ENCODE measurements around the gene ZNF496.

The ZNF496 gene

DNA sequence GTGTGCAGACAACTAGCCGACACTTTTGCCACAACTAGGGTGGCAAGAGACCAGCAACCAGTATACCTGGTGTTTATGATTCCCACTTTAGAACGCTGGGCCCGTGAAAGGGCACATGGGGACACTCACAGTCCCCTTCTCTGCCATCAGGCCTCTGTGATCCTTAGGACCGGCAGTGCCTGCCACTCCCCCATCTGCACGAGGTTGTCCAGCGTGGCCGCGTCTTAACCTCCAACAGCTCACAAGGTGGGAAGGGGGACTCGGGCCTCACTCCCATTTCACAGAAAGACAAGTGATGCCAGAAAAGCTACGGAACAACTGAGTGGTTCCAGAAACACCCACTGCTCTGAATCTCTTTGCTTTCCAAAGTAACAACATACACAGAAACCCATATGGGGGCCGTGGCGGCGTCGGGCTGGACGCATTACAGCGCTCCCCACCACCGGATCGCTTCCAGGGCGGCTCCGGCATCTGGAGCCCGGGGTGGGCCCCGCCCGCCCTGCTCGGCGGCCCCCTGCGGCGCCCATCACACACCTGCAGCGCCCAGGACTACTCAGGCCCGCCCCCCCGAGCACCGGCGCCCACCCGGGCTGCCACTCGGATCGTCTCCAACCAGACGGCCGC, 1.0 kb downstream of the ZNF496 start:
- in situ Hi-C loops (cut with HindIII; ENCODE audit: low sequenced_read_pairs): no loop called here

DNA sequence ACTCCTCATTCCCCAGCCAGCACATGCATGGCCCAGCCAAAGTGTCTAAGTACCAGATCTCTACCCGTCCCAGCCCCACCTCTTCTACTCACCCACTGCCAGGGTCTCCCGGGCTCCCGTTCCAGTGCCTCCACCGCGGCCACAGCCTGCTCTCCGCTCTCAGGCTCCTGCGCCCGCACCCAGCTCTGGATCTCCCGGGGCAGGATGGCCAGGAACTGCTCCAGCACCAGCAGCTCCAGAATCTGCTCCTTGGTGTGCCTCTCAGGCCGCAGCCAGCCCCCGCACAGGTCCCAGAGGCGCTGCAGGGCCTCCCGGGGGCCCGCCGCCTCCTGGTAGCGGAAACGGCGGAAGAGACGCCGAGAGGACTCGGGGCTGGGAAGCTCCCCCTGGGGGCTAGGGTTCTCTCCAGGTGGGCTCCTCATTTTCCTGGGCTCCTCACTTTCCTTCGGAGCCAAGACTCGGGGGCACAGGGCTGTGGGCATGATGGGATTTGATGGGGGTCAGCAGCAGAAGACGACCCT, 2.5 kb downstream of the ZNF496 start:
- in situ Hi-C loops (cut with HindIII; ENCODE audit: low sequenced_read_pairs): no loop called here

DNA sequence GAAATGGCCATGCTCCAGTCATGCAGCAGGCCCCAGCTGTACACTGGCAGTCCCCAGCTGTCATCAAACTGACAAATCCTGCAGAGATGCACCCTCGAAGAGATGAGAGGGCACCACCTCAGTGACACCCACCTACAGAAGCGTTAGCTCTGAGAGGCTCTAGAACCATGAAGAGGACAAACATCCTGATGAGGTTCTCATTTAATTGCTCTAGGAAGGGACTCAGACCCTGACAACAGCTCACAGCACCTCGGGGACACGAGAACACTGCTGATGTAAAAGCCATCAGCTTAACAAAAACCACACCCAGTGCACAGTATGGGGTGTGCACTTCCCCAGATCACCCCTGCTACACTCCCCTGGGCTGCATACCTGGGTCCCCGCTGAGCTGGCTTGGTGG, 3.4 kb downstream of the ZNF496 start:
- in situ Hi-C loops (cut with HindIII; ENCODE audit: low sequenced_read_pairs): no loop called here

DNA sequence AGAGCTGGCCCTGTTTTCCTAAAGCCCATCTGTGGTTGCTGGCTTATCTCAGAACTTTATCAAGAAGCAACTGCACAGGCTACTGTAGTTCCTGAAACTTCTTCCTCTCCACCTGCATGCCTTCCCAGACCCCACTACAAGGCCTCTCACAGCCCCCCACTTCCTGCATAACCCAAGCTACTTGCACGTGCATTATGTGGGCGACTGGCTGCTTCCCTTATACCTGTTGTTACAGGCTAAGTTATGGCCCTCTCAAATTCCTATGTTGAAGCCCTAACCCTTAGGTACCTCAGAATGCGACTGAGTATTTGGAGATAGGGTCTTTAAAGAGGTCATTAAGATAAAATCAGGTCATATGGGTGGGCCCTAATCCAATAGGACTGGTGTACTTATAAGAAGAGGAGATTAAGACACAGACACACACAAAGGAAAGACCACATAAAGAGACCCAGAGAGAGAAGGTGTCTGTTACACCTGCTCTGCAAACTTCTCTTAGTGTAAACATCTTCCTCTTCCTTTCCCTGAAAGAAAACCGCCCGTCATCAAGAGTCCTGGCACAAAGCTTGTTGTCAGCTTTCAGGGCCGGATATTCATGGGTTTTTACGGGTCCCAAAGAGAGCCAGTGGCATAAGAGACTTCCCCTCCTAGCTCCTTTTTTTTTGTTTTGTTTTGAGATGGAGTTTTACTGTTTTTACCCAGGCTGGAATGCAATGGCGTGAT, 5.1 kb downstream of the ZNF496 start:
- in situ Hi-C loops (cut with HindIII; ENCODE audit: low sequenced_read_pairs): no loop called here

DNA sequence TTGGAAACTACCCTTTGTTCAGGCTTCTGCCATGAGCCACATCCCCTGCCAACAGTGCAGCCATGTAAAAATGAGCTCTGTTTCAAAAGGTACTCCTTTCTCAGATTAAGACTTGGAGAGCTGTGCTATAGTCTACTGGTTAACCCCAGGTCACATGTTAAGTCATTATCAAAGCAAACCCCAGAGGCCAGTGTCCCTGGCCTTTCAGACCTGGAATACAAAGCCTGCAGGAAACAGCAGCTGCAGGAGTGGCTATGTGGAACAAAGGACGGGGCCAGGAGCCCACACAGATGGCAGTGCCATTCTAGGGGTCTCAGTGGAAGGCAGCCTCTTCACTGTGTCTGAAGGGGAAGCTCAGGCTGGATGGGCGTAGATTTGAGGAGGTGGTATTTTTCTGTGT, 6.7 kb downstream of the ZNF496 start:
- in situ Hi-C loops (cut with HindIII; ENCODE audit: low sequenced_read_pairs): no loop called here

DNA sequence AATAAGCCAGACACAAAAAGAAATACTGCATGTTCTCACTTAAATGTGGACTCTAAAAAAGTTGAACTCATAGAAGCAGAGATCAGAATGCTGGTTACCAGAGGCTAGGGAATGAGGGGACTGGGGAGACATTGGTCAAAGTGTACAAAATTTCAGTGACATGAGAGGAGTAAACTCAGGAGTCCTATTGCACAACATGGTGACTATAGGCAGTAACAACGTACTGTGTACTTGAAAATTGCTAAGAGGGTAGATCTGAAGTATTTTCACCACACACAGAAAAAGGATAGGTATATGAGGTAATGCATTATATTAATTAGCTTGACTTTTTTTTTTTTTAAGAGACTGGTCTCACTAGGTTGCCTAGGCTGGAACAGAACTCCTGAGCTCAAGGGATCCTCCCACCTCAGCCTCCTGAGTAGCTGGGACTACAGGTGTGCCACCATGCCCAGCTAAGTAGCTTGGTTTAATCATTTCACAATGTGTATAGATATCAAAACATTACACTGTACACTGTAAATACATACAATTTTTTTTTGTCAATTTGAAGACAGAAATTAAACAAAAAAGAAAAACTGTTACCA, 7.4 kb downstream of the ZNF496 start:
- in situ Hi-C loops (cut with HindIII; ENCODE audit: low sequenced_read_pairs): no loop called here

DNA sequence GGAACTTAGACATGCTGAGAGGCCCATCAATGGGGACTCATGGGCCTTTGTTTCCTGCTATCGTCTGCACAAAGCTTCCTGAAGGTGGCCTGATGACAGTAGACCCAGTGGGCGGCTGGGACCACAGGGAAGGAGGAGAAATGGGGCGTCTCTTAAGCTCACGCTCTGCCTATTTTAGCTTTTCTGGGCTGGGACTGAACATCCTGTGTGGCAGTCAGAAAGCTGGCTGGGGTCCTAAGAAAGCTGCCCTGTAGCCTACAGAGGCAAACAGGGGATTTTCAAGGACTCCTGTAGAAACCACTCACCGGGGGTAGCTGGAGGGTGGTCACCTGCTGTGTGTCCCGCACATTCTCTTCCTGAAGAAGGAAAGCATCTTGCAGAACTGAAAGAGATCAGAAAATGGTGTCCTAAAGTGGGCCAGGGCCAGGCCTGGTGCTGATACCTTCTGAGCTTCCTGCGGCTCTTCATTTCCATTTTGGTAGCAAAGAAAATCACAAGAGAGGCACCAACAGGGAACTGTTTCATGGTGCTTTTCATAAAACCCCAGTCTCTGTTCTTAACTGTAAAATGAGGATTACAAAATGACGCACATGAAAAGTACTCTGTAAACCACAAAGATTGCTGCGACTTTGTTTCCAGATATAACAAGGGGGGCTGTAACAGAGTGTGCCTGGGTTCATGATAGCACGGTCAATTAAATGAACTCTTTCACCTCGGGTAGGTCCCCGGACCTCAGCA, 8.6 kb downstream of the ZNF496 start:
- in situ Hi-C loops (cut with HindIII; ENCODE audit: low sequenced_read_pairs): no loop called here

DNA sequence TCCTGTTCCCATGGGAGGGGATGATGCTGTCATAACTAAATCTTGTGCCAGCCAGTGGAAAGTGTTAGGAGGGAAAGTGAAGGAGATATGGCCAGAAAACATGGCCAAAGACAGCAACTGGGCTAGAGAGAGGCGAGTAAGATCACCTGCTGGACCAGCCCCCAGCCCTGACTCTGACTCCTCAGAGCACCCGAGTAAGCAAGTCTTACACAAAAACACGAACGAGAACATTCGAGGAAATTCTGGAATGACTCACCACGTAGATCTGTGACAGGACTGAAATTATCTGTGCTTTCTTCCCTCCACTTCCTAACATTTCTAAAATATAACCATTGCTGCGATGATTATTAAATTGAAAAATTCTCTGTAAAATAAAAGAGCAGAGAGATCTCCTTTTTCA, 9.2 kb downstream of the ZNF496 start:
- in situ Hi-C loops (cut with HindIII; ENCODE audit: low sequenced_read_pairs): no loop called here

DNA sequence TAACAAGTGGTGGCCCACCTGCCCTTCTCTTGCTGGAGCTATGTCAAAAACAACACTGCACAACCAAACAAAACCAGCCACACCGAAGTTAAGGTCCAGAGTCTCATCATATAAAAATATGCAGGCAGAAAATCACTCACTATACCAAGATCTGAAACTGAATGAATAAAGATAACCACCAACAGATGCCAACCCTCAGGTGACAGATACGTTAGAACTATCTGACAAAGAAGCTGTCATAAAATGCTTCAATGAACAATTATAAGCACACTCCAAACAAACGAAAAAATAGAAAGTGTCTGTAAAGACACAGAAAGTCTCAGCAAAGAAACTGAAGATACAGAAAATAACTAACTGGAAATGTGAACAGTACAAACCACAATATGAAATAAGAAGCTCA, 14.0 kb downstream of the ZNF496 start:
- in situ Hi-C loops (cut with HindIII; ENCODE audit: low sequenced_read_pairs): no loop called here

DNA sequence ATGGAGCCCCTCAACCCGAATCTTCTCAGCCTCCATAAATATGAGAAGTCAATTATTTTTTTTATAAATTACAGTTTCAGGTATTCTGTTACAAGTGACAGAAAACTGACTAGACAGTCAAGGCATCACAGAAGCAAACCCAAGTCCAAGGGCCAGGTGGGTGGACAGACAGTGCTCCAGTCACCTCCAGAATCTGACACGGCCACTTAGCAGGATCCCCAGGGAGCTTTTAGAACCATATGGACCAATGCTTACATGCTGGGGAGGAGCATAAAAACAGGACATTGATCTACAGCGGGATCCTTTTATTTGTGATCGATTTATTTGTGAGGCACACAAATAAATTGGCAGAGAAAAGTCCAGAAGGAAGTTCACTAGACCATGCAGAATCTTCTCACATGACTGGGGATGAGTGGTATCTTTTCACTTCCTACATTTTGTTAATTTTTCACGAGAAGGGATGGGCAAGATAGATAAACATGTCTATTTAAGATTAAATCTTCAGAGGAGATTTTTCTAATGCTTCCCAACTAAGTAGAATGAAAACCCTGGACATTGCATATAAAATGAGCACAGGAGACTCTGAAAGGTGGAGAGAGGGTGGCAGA, 15.0 kb downstream of the ZNF496 start:
- in situ Hi-C loops (cut with HindIII; ENCODE audit: low sequenced_read_pairs): no loop called here

DNA sequence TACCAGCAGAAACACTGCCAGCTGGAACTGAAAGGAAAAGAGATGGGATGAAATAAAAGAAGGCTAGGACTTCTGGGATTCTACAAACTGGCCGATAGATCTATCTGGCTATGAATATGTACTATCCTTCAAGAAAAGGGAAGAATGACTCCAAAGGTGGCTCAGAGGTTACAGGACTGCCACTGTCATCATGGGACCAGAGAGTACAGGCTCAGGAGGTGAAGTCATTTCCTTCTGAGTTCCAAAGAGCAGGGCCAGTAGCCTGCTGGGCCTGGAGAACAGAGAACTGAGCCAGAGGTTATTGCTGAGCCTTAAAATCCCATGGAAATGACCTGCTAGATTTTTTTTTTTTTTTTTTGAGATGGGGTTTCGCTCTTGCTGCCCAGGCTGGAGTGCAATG, 27.6 kb downstream of the ZNF496 start:
- in situ Hi-C loops (cut with HindIII; ENCODE audit: low sequenced_read_pairs): no loop called here

DNA sequence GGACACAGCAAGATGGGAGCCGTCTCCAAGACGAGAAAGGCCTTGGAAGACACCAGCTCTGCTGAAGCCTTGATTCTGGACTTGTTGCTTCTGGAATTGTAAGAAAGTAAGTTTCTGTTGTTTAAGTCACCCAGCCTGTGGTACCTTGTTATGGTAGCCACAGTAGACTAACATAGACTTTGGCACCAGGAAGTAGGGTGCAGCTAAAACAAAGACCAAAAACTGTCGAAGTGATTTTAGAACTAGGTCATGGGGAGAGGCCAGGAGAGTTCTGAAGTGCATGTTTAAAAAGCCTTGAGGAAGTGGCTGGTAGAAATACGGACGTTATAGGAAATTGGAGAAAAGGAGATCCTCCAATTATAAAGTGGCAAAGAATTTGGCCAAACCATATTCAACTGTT, 28.5 kb downstream of the ZNF496 start:
- in situ Hi-C loops (cut with HindIII; ENCODE audit: low sequenced_read_pairs): no loop called here

DNA sequence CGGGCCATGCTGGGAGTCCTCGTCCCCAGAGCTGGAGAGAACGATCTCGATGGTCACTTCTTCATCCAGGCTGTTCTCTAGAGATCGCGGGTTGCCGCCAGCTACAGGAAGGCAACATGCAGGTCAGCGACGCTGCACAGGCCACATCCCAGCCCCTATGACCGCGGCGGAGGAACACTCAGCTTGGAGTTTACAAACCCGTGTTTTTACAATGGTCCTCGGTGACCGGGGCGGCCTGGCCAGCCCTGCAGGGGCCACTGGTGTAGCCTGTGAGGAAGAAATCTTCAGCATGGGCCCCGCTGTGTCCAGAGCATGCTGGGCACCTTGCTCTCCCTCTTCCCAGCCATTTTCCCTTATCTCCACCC, 30.5 kb downstream of the ZNF496 start:
- in situ Hi-C loops (cut with HindIII; ENCODE audit: low sequenced_read_pairs): no loop called here

DNA sequence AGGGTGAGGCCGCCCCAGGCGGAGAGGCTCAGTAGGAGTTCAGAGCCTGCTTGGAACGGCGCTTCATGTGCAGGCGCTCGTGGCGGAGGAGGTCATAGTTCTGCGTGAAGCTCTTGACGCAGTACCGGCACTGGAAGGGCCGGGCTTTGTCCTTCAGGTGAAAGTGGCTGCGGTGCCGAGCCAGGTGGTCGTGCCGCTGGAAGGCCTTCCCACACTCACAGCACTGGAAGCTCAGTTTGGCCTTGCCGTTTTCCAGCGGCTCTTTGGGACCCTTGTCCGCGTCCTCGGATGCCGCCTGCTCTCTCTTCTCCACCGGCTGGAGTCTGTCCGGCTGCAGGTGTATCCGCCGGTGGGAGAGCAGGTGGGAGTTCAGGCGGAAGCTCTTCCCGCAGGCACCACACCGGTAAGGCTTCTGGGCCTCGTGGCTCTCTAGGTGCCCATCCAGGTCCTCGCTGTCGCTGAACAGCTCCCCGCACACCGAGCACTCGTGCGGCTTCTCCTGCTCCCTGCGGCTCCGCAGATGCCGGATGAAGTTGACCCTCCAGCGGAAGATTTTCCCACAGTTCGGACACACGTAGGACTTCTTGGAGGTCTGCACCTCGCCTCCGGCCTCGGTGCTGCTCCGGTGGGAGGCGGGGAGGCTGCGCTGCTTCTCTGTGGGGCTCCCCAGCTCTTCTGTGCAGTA, 31.0 kb downstream of the ZNF496 start:
- in situ Hi-C loops (cut with HindIII; ENCODE audit: low sequenced_read_pairs): no loop called here

DNA sequence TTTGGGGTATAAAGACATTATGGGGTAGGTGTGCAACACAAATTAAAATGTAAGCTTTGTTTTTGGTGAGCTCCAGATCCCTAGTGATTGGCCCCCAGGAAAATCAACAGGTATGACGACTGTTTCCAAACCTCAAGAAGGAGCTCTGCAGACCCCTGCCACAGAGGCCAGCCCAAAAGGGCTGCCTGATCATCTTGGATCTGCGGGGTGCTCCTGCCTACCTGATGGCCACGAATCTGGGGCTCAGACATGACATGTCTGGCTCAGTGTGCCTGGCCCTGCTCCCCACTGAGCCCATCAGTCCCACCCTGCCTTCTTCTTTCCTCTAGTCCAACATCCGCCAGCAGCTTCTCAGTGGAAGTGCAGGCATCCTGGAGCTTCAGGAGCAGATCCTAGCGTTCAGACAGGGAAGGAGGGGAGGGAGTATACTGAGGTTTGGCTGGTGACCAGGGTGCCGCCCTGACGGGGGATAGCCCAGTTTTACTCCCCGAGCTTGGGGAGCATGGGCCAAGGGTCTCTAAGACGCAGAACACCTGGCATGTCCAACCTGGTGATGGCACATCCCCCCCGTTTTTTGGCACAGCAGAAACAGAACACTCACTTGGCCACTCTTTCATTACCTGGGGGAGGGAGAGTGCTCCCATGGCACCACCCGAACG, 31.8 kb downstream of the ZNF496 start:
- in situ Hi-C loops (cut with HindIII; ENCODE audit: low sequenced_read_pairs): no loop called here

DNA sequence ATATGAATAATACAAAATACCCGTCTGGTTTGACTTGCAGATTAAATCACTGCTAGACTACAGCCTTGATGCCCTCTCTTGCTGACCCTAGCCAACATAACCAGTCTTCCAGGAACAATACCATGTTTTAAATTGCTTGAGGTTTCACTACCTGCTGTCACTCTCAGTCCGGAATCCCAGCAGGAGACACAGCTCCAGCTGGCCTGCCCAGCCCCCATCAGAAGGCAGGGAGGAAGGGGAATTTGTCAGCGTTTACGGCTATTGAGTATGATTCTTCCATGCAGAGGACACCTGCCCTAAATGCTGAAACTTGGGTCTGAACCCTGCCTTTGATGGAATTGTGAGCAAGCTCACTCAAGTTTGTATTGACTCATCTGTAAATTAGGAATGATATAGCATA, 33.0 kb downstream of the ZNF496 start:
- in situ Hi-C loops (cut with HindIII; ENCODE audit: low sequenced_read_pairs): no loop called here

DNA sequence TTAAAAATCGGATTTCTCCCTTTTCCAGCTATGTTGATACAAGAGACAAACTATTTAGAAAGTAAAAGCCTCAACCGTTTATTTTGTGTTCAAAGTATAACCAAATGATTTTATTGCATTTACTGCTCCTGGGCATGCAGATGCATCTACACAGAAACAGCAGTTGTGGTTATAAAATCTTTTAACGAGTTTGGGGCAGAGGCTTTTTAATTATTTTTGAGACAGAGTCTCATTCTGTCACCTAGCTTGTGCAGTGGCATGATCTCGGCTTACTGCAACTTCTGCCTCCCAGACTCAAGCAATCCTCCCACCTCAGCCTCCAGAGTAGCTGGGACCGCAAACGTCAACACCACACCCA, 33.6 kb downstream of the ZNF496 start:
- in situ Hi-C loops (cut with HindIII; ENCODE audit: low sequenced_read_pairs): no loop called here

DNA sequence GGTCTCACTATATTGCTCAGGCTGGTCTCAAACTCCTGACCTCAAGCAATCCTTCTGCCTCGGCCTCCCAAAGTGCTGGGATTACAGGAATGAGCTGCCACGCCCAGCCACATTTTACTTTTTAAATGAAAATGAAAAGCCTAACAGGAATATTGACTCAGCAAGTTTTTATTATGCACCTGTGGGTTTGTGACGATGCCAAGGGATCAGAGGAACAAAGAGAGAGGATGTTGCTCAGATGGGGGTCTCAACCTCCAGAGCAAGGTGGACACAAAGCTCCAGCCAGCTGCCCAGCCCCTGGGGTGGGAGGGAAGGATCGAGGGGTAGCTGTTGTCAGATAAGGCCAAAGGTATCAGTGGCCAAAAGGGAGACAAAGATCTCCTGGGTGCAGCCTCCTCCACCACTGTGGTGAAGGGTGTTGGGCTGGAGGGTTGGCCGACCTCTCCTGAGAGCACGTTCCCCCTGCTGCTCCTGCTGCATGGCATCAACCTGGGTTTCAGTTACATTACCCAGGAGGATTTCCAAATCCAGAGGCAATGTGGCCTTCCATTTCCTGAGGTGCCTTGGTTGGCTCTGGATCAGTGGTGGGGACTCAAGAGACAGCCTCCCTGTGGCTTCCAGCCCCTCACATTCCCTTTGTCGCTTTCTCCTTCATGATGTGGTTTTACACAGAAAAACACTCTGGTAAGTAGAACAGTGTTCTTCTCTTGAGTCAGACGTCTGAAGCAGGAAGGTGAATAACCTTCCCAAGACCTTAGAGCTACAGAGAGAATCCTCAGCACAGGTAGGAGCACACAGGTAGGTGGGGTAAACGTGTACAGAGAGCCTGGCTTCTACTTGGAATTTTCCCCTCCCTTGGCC, 34.2 kb downstream of the ZNF496 start:
- in situ Hi-C loops (cut with HindIII; ENCODE audit: low sequenced_read_pairs): no loop called here

DNA sequence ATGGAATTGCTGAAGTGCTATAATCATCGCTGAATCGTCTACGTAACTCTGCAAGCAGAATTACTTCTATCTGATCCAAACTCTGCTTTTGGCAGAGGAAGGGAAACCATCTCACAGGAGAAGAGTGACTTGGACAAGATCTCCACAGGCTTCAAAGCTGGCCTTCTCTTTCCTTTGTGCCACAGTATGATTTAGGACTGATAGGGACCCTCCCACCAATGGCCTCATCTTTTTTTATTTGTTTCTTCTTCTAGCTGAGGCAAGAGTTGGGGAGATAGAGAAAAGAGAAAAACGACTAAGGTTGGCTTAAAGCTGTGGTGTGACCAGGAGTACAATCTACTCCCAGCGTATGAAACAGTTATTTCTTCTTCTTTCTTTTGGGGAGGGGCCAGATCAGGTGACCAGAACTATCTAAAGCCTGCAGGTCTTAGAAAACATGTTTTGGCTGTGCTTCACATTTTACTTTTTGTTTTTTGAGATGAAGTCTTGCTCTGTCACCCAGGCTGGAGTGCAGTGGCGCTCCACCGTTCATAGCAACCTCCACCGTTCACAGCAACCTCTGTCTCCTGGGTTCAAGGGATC, 35.0 kb downstream of the ZNF496 start:
- in situ Hi-C loops (cut with HindIII; ENCODE audit: low sequenced_read_pairs): no loop called here

Measured in DLD1 (cell line).